ENCODE data around the gene ZNF211. TPM values are rescaled to one million over a fixed set of nuclear protein-coding genes. Genes with fewer than 3 reads are reported as not detected.

Gene ZNF211
- total RNA-seq, 1 experiment from 2014 or later = 10.1 TPM

GRCh38 chr19:57642396-57643046, 9.6 kb downstream of the ZNF211 start:
- intact Hi-C loops (cut with micrococcal nuclease) = no loop called here
- POLR2A ChIA-PET (ENCODE audit: unreplicated experiment) = no interaction called here
- H3K9me3 ChIP-seq (ENCODE audit: low read length) = peaks cover 41% of the 10 kb centered on the region
- ATAC-seq = no peak
- no peak overlapping the region for H3K9ac ChIP-seq (ENCODE audit: low read length)
- no peak overlapping the region for H3K4me3 ChIP-seq (ENCODE audit: low read length)
- H2AFZ ChIP-seq (ENCODE audit: low read length) = no peak overlapping the region
- TF ChIP-seq EZH2phosphoT487 (IDR thresholded peaks at IDR 0.05; ENCODE audit: borderline replicate concordance, low read length) (no peak), CTCF (conservative IDR thresholded peaks at IDR 0.05; ENCODE audit: low read depth, low read length) (no peak), EZH2 (IDR thresholded peaks at IDR 0.05; ENCODE audit: low read length, unreplicated experiment) (no peak)
- BruUV-seq (replicated peaks) = no TSS peak
- no peak overlapping the region for H3K27ac ChIP-seq (ENCODE audit: low read length)
- peaks cover 55% of the 10 kb centered on the region for H3K36me3 ChIP-seq (ENCODE audit: low read depth, low read length)
- no peaks in the 10 kb centered on the region for H4K20me1 ChIP-seq (ENCODE audit: low read length)
- H3K4me2 ChIP-seq (ENCODE audit: low read length) = no peak overlapping the region
- CTCF ChIA-PET = no interaction called here
- H3K9me2 ChIP-seq (replicated peaks; ENCODE audit: low read length) = no peaks in the 10 kb centered on the region
- no peaks in the 10 kb centered on the region for H3K4me1 ChIP-seq (ENCODE audit: insufficient read depth, low read length)
- H3K79me2 ChIP-seq (ENCODE audit: low read length) = no peaks in the 10 kb centered on the region
- no peak for DNase-seq
- H3F3A ChIP-seq (ENCODE audit: low read length, unreplicated experiment) = no peaks in the 10 kb centered on the region
- H3K27me3 ChIP-seq (ENCODE audit: low read length) = no peaks in the 10 kb centered on the region

- Histone ChIP-seq H3K9me2 (replicated peaks; ENCODE audit: low read length) (no peaks in the 10 kb centered on the region), H3K79me2 (ENCODE audit: low read length) (no peaks in the 10 kb centered on the region), H3K27me3 (ENCODE audit: low read length) (no peaks in the 10 kb centered on the region), H4K20me1 (ENCODE audit: low read length) (no peaks in the 10 kb centered on the region), H3K4me1 (ENCODE audit: insufficient read depth, low read length) (no peaks in the 10 kb centered on the region), H3F3A (ENCODE audit: low read length, unreplicated experiment) (no peaks in the 10 kb centered on the region), H3K36me3 (ENCODE audit: low read depth, low read length) (peaks cover 46% of the 10 kb centered on the region), H3K27ac (ENCODE audit: low read length) (no peak overlapping the region), H3K9me3 (ENCODE audit: low read length) (peaks cover 35% of the 10 kb centered on the region), H3K9ac (ENCODE audit: low read length) (no peak overlapping the region), H3K4me3 (ENCODE audit: low read length) (no peak overlapping the region), H3K4me2 (ENCODE audit: low read length) (no peak overlapping the region), H2AFZ (ENCODE audit: low read length) (no peak overlapping the region)
- ATAC-seq = no peak
- DNase-seq = no peak
- intact Hi-C loops (cut with micrococcal nuclease) = no loop called here
- BruUV-seq (replicated peaks) = no TSS peak
- TF ChIP-seq EZH2phosphoT487 (IDR thresholded peaks at IDR 0.05; ENCODE audit: borderline replicate concordance, low read length) (no peak), EZH2 (IDR thresholded peaks at IDR 0.05; ENCODE audit: low read length, unreplicated experiment) (no peak), CTCF (conservative IDR thresholded peaks at IDR 0.05; ENCODE audit: low read depth, low read length) (no peak)
- POLR2A ChIA-PET (ENCODE audit: unreplicated experiment) = interaction anchor here (0.5 kb wide), 1 partner anchor 668 kb away, joined by 6 read pairs; no protein-coding TSS in a partner anchor
- CTCF ChIA-PET = no interaction called here
These were observed 10.8 kb downstream of the ZNF211 start for GRCh38 chr19:57643734-57644133.

- CTCF ChIA-PET = no interaction called here
- no peak overlapping the region for H2AFZ ChIP-seq (ENCODE audit: low read length)
- intact Hi-C loops (cut with micrococcal nuclease) = no loop called here
These were observed 15.5 kb downstream of the ZNF211 start for GRCh38 chr19:57648331-57649003.

More at GRCh38 chr19:57648331-57649003, 15.5 kb downstream of the ZNF211 start:
- Histone ChIP-seq H4K20me1 (ENCODE audit: low read length) (no peaks in the 10 kb centered on the region), H3K4me3 (ENCODE audit: low read length) (no peak overlapping the region), H3K27me3 (ENCODE audit: low read length) (no peaks in the 10 kb centered on the region), H3K9ac (ENCODE audit: low read length) (no peak overlapping the region), H3K36me3 (ENCODE audit: low read depth, low read length) (0 out of 2 replicates have a peak, but pooled peaks cover under 1% of the 10 kb centered on the region), H3F3A (ENCODE audit: low read length, unreplicated experiment) (no peaks in the 10 kb centered on the region), H3K27ac (ENCODE audit: low read length) (no peak overlapping the region), H3K9me2 (replicated peaks; ENCODE audit: low read length) (no peaks in the 10 kb centered on the region), H3K4me1 (ENCODE audit: insufficient read depth, low read length) (no peaks in the 10 kb centered on the region), H3K4me2 (ENCODE audit: low read length) (no peak overlapping the region), H3K9me3 (ENCODE audit: low read length) (peaks cover 12% of the 10 kb centered on the region), H3K79me2 (ENCODE audit: low read length) (no peaks in the 10 kb centered on the region)
- DNase-seq (no peak), ATAC-seq (no peak)
- no peak for TF ChIP-seq EZH2phosphoT487 (IDR thresholded peaks at IDR 0.05; ENCODE audit: borderline replicate concordance, low read length)
- TF ChIP-seq CTCF (conservative IDR thresholded peaks at IDR 0.05; ENCODE audit: low read depth, low read length) = no peak
- no peak for TF ChIP-seq EZH2 (IDR thresholded peaks at IDR 0.05; ENCODE audit: low read length, unreplicated experiment)
- no TSS peak for BruUV-seq (replicated peaks)
- POLR2A ChIA-PET (ENCODE audit: unreplicated experiment) = no interaction called here

Data from PC-3 (cell line).